Fibroblast of villous mesenchyme (primary cell): ENCODE data around the gene TSPEAR. TPM values are rescaled to one million over a fixed set of nuclear protein-coding genes. Genes with fewer than 3 reads are reported as not detected.

Experiments
- DNase-seq: peaks from one replicate; pipeline ENCODE4 v3.0.0-alpha.2; 2010; ENCODE audit warnings: low read depth
- H3K4me3 ChIP-seq: 2 replicates; pipeline ENCODE4 v1.5.1; 2011; ENCODE audit warnings: low read depth, mild to moderate bottlenecking, low read length
- total RNA-seq: library from RNA; depleted of rRNA; stranded (reverse); fragments of >200 nt; gene quantifications from 2 replicates; pipeline ENCODE4 v1.2.3, GENCODE V29; 2012
- TF ChIP-seq, protein P1 (sequence below): IDR thresholded peaks from 2 replicates; pipeline ENCODE4 v1.5.1; 2012; ENCODE audit warnings: low read depth, mild to moderate bottlenecking, low read length; ENCODE audit not compliant: insufficient read depth

TSPEAR gene
- total RNA-seq, 1 donor, result not detected

DNA sequence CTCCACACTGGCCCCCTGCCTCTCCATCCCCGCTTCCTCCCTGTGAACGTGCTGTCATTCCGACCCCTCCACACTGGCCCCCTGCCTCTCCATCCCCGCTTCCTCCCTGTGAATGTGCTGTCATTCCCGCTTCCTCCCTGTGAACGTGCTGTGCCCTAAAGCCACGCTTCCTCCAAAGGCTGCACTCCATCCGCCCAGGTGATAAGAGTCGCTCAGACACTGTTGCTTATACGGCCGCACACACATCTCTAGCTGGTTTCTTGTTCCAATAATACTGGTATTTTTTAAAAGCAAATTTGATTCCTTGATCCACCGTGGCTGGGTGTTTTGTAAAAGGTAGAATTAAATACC, 39.3 kb upstream of the TSPEAR start:
- H3K4me3 ChIP-seq, result no peak overlapping the region
- TF ChIP-seq, protein P1, sequence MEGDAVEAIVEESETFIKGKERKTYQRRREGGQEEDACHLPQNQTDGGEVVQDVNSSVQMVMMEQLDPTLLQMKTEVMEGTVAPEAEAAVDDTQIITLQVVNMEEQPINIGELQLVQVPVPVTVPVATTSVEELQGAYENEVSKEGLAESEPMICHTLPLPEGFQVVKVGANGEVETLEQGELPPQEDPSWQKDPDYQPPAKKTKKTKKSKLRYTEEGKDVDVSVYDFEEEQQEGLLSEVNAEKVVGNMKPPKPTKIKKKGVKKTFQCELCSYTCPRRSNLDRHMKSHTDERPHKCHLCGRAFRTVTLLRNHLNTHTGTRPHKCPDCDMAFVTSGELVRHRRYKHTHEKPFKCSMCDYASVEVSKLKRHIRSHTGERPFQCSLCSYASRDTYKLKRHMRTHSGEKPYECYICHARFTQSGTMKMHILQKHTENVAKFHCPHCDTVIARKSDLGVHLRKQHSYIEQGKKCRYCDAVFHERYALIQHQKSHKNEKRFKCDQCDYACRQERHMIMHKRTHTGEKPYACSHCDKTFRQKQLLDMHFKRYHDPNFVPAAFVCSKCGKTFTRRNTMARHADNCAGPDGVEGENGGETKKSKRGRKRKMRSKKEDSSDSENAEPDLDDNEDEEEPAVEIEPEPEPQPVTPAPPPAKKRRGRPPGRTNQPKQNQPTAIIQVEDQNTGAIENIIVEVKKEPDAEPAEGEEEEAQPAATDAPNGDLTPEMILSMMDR, result no peak
- DNase-seq, result no peak

DNA sequence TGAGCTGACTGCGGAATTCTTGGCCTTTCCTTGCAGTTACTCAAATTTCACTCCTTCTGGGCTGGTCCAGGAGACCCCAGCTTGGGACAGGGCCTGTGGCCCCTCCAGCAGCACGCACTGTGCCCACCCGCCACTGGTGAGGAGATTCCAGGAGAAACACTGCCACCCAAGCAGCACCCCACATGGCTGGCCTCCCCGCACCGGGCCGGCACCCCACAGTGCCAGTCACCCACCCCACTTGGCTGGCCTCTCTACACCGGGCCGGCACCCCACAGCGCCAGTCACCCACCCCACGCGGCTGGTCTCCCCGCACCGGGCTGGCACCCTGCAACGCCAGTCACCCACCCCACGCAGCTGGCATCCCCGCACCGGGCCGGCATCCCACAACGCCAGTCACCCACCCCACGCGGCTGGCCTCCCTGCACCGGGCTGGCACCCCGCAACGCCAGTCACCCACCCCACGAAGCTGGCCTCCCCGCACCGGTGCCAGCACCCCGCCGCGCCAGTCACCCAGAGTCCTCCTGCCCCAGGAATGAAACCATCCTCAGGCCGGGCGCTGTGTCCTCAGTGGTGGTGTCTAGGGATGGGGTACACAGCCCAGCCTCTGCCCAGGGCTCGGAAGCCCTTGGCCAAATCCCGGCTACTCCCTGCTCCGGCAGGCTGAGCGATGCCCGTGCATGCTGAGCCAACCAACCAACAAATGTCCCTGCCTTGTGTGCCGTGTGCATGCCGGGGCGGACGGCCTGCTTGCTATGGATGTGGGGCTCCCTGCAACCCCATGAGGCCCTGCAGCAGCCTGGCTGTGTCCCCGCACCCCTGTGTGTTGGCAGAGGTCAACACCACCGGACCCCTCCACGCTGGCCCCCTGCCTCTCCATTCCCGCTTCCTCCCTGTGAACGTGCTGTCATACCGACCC, 38.6 kb upstream of the TSPEAR start:
- H3K4me3 ChIP-seq, result no peak overlapping the region
- TF ChIP-seq, protein P1, result no peak
- DNase-seq, result no peak

DNA sequence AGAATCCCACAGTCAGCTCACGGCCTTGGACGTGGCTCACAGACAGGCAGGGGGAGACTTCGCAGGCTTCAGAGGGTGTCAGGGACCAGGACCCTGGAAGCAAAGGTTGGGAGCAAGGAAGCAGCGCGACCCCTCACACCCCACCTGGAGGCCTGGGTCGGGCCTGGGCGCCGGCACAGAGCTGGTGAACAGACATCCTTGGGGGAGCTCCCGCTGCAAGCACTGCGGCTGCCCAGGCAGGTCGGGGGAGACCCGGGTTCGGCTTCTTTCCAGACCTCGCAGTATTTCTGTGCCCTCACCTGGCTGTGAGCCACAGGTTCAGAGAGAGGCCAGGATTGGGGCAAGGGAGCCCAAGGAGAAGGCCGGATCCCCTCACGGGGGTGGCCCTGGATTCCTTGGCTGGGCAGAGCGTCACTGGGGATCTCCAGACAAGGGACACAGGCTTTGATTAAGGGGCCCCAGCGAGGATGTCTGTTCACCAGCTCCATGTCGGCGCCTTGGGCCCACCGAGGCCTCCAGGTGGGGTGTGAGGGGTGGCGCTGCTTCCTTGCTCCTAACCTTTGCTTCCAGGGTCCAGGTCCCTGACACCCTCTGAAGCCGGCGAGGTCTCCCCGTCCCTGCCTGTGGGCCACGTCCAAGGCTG, 37.9 kb upstream of the TSPEAR start:
- H3K4me3 ChIP-seq, result no peak overlapping the region
- no peak for DNase-seq
- TF ChIP-seq, protein P1, result no peak

DNA sequence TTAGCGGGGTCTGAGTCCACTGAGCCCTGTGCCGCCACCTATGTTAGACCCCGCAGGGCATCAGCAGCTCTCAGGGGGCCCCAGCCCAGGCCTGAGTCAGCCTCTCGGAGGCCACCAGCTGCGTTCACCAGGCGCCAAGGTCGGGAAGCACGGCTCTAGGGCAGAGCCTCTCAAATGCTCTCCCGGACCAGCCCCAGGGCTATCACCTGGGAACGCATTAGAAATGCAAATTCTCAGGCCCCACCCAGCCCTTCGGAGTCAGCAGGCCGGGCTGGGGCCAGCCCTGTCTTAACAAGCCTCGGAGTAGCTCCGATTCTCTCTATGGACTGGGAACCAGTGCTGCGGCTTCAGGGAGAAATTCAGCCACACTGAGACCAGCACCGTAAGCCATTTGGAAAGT, 37.2 kb upstream of the TSPEAR start:
- TF ChIP-seq, protein P1, result no peak
- no peak for DNase-seq

DNA sequence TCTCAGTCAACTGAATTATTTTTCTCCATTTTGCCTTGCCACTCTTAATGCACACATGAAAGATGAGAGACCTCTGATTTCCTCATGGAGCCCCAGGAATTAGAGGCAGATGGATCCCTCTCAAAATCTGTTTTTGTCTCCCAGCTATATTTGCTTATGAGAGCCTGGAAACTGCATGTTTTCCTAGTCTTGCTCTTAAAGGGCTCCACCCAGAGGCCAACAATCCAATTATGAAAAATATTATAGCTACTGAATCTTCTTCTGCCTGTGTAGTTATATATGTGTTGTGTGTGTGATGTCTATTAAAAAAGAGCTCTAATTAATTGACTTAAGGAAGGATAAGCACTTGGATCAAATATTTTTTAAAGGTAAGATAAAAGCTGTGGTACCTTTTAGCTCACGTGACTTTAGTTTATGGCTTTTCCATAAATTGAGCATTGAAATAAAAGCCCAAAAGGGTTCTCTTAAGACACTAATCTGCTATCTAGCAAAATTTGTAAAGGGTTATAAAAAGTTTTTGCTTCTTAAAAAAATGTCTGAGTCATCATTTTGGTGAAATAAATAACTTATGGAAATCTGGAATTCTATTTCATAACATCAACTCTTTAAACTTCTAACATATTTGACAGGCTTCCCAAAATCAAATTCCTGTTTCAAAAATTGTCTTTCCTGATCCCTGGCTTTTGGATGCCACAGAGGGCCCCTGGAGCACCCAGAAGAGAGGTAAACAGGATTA, 31.2 kb upstream of the TSPEAR start:
- no peak overlapping the region for H3K4me3 ChIP-seq
- TF ChIP-seq, protein P1, result peak; percentile 28
- peak; percentile 23 for DNase-seq

More for the DNA sequence above, 37.2 kb upstream of the TSPEAR start:
- H3K4me3 ChIP-seq, result no peak overlapping the region

DNA sequence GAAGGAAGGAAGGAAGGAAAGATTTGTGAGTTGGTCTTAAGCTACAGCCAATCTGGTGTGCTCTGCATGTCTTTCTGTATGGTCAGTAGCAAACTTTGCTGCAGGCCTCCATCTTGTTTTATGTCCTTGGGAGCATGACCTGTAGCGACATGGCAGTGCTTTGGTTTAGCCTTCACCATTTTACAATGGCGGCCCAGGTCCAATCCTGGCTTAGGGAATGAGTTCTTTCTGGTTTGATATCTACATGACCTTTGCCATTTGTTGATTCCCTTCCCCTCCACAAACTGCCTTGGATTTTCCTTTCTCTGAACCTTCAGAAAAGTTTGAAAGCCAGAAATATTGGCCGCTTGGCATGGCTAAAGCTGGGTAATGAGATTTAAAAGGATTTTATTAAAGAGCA, 30.5 kb upstream of the TSPEAR start:
- no peak for DNase-seq
- no peak overlapping the region for H3K4me3 ChIP-seq
- TF ChIP-seq, protein P1, result no peak
